ENCODE measurements around the gene CCDC186.

Gene CCDC186

GRCh38 chr10:114166494-114166893 is 7.5 kb downstream of the CCDC186 start:
- Histone ChIP-seq H3K4me2 (no peak overlapping the region), H3K27ac (no peak overlapping the region), H3K36me3 (ENCODE audit: insufficient read depth) (no peaks in the 10 kb centered on the region), H4K20me1 (ENCODE audit: insufficient read depth) (no peaks in the 10 kb centered on the region), H3K79me2 (ENCODE audit: insufficient read depth, low read depth) (peaks cover 44% of the 10 kb centered on the region; the same call in 1 of the 2 replicates), H3K27me3 (ENCODE audit: insufficient read depth, low read depth) (no peaks in the 10 kb centered on the region), H2AFZ (ENCODE audit: low read depth) (no peak overlapping the region), H3K4me1 (ENCODE audit: low read depth, poor library complexity, severe bottlenecking) (peaks cover 8% of the 10 kb centered on the region), H3K4me3 (IDR thresholded peaks at IDR 0.05; ENCODE audit: insufficient read depth, low read depth, low read length) (no peak overlapping the region), H3K9ac (no peak overlapping the region)
- TF ChIP-seq CTCF (conservative IDR thresholded peaks at IDR 0.05; ENCODE audit: low read depth, low read length) = no peak

DNA sequence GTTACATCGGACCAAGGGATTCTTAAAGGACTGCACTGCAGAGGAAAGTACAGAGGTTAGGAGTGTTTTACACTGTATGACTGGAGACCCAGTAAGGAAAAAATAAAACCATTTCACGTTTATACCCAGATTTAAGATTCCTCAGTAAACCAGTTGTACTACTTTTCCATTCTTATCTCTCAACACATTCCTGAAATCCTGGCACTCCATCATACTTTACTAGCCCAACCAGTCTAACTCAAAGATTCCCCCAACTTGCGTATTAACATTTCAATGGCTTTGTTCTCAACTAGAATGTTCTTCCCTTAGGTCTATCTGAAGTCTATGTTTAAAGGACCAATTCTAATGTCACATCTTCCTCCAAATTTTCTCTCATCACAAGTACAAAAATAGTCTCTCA is 8.0 kb downstream of the CCDC186 start:
- Histone ChIP-seq H3K27ac (no peak overlapping the region), H3K9ac (no peak overlapping the region), H3K4me1 (ENCODE audit: low read depth, poor library complexity, severe bottlenecking) (peaks cover 7% of the 10 kb centered on the region), H4K20me1 (ENCODE audit: insufficient read depth) (no peaks in the 10 kb centered on the region), H3K4me3 (IDR thresholded peaks at IDR 0.05; ENCODE audit: insufficient read depth, low read depth, low read length) (no peak overlapping the region), H3K79me2 (ENCODE audit: insufficient read depth, low read depth) (peaks cover 46% of the 10 kb centered on the region; the same call in 1 of the 2 replicates), H3K4me2 (no peak overlapping the region), H2AFZ (ENCODE audit: low read depth) (no peak overlapping the region), H3K27me3 (ENCODE audit: insufficient read depth, low read depth) (no peaks in the 10 kb centered on the region), H3K36me3 (ENCODE audit: insufficient read depth) (no peaks in the 10 kb centered on the region)
- TF ChIP-seq CTCF (conservative IDR thresholded peaks at IDR 0.05; ENCODE audit: low read depth, low read length) = no peak

- Histone ChIP-seq H3K27ac (no peak overlapping the region), H3K4me2 (no peak overlapping the region), H3K9ac (no peak overlapping the region), H4K20me1 (ENCODE audit: insufficient read depth) (no peaks in the 10 kb centered on the region), H3K27me3 (ENCODE audit: insufficient read depth, low read depth) (no peaks in the 10 kb centered on the region), H3K4me3 (IDR thresholded peaks at IDR 0.05; ENCODE audit: insufficient read depth, low read depth, low read length) (no peak overlapping the region), H3K4me1 (ENCODE audit: low read depth, poor library complexity, severe bottlenecking) (no peaks in the 10 kb centered on the region), H3K36me3 (ENCODE audit: insufficient read depth) (no peaks in the 10 kb centered on the region), H2AFZ (ENCODE audit: low read depth) (no peak overlapping the region), H3K79me2 (ENCODE audit: insufficient read depth, low read depth) (peaks cover 18% of the 10 kb centered on the region; the same call in 1 of the 2 replicates)
- TF ChIP-seq CTCF (conservative IDR thresholded peaks at IDR 0.05; ENCODE audit: low read depth, low read length) = no peak
These were observed 10.9 kb downstream of the CCDC186 start for GRCh38 chr10:114163062-114163461.

DNA sequence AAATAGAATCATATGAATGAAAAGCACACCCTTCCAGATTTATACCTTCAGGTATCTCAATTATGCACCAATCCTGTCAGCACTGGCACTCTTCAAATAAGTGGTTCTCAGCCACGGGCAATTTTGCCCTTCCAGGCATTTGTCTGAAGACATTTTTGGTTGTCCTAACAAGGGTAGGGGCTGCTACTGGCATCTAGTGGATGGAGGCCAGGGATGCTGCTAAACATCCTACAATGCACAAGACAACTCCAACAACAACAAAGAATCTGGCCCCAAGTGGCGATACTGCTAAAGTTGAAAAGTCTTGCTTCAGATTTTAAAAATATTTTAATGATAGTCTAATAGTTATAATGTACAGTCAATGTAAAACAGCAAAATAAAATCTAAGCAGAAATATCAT is 16.1 kb downstream of the CCDC186 start:
- Histone ChIP-seq H3K27ac (no peak overlapping the region), H2AFZ (ENCODE audit: low read depth) (no peak overlapping the region), H3K27me3 (ENCODE audit: insufficient read depth, low read depth) (no peaks in the 10 kb centered on the region), H3K4me3 (IDR thresholded peaks at IDR 0.05; ENCODE audit: insufficient read depth, low read depth, low read length) (no peak overlapping the region), H3K36me3 (ENCODE audit: insufficient read depth) (no peaks in the 10 kb centered on the region), H3K4me2 (no peak overlapping the region), H4K20me1 (ENCODE audit: insufficient read depth) (no peaks in the 10 kb centered on the region), H3K79me2 (ENCODE audit: insufficient read depth, low read depth) (0 out of 2 replicates have a peak, but pooled peaks cover 8% of the 10 kb centered on the region), H3K9ac (no peak overlapping the region), H3K4me1 (ENCODE audit: low read depth, poor library complexity, severe bottlenecking) (no peaks in the 10 kb centered on the region)
- no peak for TF ChIP-seq CTCF (conservative IDR thresholded peaks at IDR 0.05; ENCODE audit: low read depth, low read length)
